ENCODE results near the gene UNC5B. TPM values are rescaled to one million over a fixed set of nuclear protein-coding genes. Genes with fewer than 3 reads are reported as not detected.

The UNC5B gene
- total RNA-seq, 2 experiments from 2014 or later: 0.07 TPM

DNA sequence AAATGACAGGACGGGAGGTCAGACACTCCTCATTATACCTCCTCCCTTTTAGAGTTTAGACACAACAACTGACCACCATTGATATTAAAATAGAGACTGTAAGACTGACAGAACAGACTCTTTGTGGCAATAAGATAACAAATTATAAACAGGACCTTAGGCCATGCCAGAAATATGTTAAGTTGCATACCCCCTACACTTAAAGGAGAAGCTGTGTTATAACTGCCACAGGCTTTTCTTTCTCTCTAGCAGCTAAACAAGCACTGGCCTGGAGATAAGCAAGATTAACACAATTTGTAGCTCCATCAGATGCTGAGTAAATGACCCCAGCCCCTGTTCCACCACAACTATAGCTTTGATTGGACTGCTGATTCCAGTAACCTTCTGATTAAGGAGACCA lies 10.5 kb upstream of the UNC5B start:
- H3K9me3 Mint-ChIP-seq: peaks cover 17% of the 10 kb centered on the region
- no peaks in the 10 kb centered on the region for H3K4me1 Mint-ChIP-seq (ENCODE audit: low read depth)
- no peak overlapping the region for H3K4me3 Mint-ChIP-seq
- CTCF ChIA-PET: no interaction called here
- H3K27ac Mint-ChIP-seq: no peak overlapping the region
- no peaks in the 10 kb centered on the region for H3K36me3 Mint-ChIP-seq (ENCODE audit: low read depth)
- intact Hi-C loops (cut with micrococcal nuclease): no loop called here
- ATAC-seq (no peak), DNase-seq (no peak)
- TF ChIP-seq, protein P1, sequence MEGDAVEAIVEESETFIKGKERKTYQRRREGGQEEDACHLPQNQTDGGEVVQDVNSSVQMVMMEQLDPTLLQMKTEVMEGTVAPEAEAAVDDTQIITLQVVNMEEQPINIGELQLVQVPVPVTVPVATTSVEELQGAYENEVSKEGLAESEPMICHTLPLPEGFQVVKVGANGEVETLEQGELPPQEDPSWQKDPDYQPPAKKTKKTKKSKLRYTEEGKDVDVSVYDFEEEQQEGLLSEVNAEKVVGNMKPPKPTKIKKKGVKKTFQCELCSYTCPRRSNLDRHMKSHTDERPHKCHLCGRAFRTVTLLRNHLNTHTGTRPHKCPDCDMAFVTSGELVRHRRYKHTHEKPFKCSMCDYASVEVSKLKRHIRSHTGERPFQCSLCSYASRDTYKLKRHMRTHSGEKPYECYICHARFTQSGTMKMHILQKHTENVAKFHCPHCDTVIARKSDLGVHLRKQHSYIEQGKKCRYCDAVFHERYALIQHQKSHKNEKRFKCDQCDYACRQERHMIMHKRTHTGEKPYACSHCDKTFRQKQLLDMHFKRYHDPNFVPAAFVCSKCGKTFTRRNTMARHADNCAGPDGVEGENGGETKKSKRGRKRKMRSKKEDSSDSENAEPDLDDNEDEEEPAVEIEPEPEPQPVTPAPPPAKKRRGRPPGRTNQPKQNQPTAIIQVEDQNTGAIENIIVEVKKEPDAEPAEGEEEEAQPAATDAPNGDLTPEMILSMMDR (IDR thresholded peaks at IDR 0.05): no peak
- POLR2A ChIA-PET: interaction anchor here (0.6 kb wide), 1 partner anchor 16 kb away, joined by 3 read pairs; no protein-coding TSS in a partner anchor
- peaks cover 6% of the 10 kb centered on the region for H3K27me3 Mint-ChIP-seq

DNA sequence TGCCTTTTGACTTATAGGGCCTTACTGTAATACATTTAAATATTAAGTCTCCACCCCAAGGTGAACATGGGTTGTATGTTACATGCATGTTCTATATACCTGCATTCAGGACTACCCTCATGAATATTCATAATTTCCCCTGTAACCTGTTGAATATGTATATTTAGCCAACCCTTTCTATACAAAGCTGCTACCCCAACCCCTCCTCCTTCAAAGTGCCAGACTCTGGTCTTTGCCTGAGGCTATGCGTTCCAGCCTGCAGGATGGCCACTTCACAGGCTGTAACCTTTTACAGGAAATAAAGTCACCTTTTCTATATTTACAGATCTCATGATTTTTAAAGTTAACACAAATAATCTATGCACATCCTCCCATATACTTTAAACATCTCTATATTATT lies 10.1 kb upstream of the UNC5B start:
- DNase-seq: no peak
- CTCF ChIA-PET: no interaction called here
- intact Hi-C loops (cut with micrococcal nuclease): no loop called here
- peaks cover 10% of the 10 kb centered on the region for H3K27me3 Mint-ChIP-seq
- no peaks in the 10 kb centered on the region for H3K36me3 Mint-ChIP-seq (ENCODE audit: low read depth)
- H3K9me3 Mint-ChIP-seq: peaks cover 13% of the 10 kb centered on the region
- TF ChIP-seq, protein P1 (IDR thresholded peaks at IDR 0.05): no peak
- H3K4me3 Mint-ChIP-seq: no peak overlapping the region
- no peak for ATAC-seq
- POLR2A ChIA-PET: interaction anchor here (0.6 kb wide), 1 partner anchor 17 kb away, joined by 3 read pairs; no protein-coding TSS in a partner anchor
- H3K4me1 Mint-ChIP-seq (ENCODE audit: low read depth): no peaks in the 10 kb centered on the region
- H3K27ac Mint-ChIP-seq: no peak overlapping the region

DNA sequence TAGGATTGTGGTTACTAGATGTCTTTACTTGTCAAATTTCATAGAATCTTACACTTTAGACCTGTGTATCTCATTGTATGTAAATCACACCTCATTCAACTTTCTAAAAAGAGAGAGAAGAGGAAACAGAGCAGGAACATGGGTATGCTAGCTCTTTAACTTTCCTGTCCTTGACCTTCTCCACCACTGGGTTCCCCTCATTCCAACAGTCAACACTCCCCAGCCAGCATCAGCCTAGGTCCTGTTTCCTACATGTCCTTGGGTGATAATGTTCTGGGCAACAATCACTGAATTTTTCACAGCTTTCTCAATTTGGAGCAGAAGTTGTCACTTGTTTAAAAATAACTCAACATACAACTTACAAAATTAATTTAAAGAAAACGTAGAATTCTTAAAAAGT lies 9.2 kb upstream of the UNC5B start:
- H3K9me3 Mint-ChIP-seq: peaks cover 8% of the 10 kb centered on the region
- CTCF ChIA-PET: no interaction called here
- intact Hi-C loops (cut with micrococcal nuclease): no loop called here
- TF ChIP-seq, protein P1 (IDR thresholded peaks at IDR 0.05): no peak
- no peak for DNase-seq
- POLR2A ChIA-PET: no interaction called here
- no peaks in the 10 kb centered on the region for H3K4me1 Mint-ChIP-seq (ENCODE audit: low read depth)
- peaks cover 16% of the 10 kb centered on the region for H3K27me3 Mint-ChIP-seq
- no peaks in the 10 kb centered on the region for H3K36me3 Mint-ChIP-seq (ENCODE audit: low read depth)
- H3K27ac Mint-ChIP-seq: no peak overlapping the region
- H3K4me3 Mint-ChIP-seq: no peak overlapping the region
- no peak for ATAC-seq

DNA sequence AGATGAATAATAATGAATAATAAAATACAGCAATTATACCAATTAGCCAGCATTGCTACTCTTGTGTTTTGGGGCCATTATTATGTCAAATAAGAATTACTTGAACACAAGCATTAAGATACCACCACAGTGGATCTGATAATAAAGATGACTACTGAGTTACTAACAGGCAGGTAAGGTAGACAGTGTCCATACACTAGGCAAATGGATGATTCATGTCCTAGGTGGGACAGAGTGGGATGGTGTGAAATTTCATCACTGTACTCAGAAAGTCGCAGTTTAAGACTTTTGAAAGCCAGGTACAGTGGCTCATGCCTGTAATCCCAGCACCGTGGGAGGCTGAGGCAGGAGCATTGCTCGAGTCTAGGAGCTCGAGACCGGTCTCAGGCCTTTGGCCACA lies 8.7 kb upstream of the UNC5B start:
- no peak overlapping the region for H3K27ac Mint-ChIP-seq
- intact Hi-C loops (cut with micrococcal nuclease): no loop called here
- no peak overlapping the region for H3K4me3 Mint-ChIP-seq
- peaks cover 18% of the 10 kb centered on the region for H3K27me3 Mint-ChIP-seq
- H3K9me3 Mint-ChIP-seq: peaks cover 4% of the 10 kb centered on the region
- ChIA-PET CTCF (no interaction called here), POLR2A (no interaction called here)
- DNase-seq (no peak), ATAC-seq (no peak)
- H3K36me3 Mint-ChIP-seq (ENCODE audit: low read depth): no peaks in the 10 kb centered on the region
- TF ChIP-seq, protein P1 (IDR thresholded peaks at IDR 0.05): no peak
- no peaks in the 10 kb centered on the region for H3K4me1 Mint-ChIP-seq (ENCODE audit: low read depth)

DNA sequence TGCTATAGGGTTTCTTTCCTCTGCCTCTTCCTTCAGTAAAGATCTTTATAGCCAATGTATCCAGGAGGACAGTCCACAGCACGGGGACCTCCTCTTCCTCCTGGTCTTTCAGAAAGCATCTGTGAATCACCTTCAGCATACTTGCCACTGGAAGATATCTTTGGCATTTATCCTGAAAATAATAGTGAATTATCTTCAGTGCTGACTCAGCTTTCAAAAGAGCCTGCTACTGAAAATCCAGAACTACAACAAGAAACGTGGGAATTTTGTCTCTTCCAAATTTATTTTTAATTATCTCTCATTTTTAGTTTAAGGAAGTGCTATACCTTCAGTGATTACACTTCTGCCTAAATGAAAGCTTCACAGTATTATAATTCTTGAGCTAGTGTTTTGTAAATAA lies 7.6 kb upstream of the UNC5B start:
- Mint-ChIP-seq H3K27ac (no peak overlapping the region), H3K4me1 (ENCODE audit: low read depth) (no peaks in the 10 kb centered on the region), H3K27me3 (peaks cover 22% of the 10 kb centered on the region), H3K36me3 (ENCODE audit: low read depth) (no peaks in the 10 kb centered on the region), H3K4me3 (no peak overlapping the region), H3K9me3 (no peaks in the 10 kb centered on the region)
- ATAC-seq: no peak
- no peak for DNase-seq
- ChIA-PET CTCF (interaction anchor here (2.2 kb wide), 1 partner anchor 279 kb away, joined by 12 read pairs; no protein-coding TSS in a partner anchor), POLR2A (no interaction called here)
- intact Hi-C loops (cut with micrococcal nuclease): loop anchor here (5.0 kb wide), 1 partner anchor 277 kb away; no protein-coding TSS in a partner anchor
- TF ChIP-seq, protein P1 (IDR thresholded peaks at IDR 0.05): no peak
